Measurements from ENCODE around the gene NCOA7.
"Not testable (repeated sequence)": the region's sequence is repeated elsewhere in the genome, so short reads cannot be mapped to it uniquely, and the experiment has no call there.

NCOA7 gene

DNA sequence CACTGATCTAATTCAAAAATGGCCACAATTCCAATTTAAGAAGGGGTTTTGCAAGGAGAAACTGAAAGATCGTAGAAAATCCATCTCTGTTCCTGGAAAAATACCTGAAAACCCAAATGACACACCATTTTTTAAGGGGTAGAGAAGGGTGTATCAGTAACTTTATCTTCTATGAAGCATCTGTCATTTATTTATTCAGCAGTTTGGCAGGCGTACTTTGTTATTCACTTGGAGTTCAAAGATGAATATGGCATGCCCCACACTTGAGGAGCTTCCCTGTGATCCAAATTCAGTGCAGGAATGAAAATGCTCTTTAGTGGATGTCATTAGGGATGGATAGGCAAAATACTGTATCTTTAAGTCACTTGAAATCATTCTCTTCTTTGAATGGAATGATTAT, 173.1 kb downstream of the NCOA7 start:
- Mint-ChIP-seq H3K27ac (ENCODE audit: low read depth) (no peak overlapping the region), H3K27me3 (no peaks in the 10 kb centered on the region), H3K4me3 (no peak overlapping the region), H3K36me3 (ENCODE audit: insufficient read depth) (peaks cover 22% of the 10 kb centered on the region), H3K9me3 (no peaks in the 10 kb centered on the region), H3K4me1 (peaks cover 20% of the 10 kb centered on the region)
- DNase-seq (ENCODE audit: low spot score in 2 of 2) (no peak), ATAC-seq (replicated peaks; ENCODE audit: extremely low read depth, poor library complexity, severe bottlenecking) (no peak)

DNA sequence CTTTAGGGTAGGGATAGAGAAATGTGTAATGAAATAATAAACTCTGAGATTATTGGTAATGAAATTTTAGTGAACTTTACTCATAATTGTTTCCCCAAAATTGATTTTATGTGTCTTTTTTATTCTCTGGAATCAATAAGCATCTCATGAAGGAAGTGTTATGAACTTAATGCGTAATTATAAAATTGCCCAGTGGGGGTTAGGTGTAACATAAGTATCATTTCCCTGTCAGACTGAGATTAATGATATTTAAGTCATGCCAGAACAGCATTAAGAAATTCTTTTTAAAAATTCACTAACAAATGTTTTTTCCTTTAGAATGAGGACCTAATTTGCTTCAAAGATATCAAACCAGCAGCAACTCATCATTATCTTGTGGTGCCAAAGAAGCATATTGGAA, 175.8 kb downstream of the NCOA7 start:
- DNase-seq (ENCODE audit: low spot score in 2 of 2) (no peak), ATAC-seq (replicated peaks; ENCODE audit: extremely low read depth, poor library complexity, severe bottlenecking) (no peak)
- Mint-ChIP-seq H3K36me3 (ENCODE audit: insufficient read depth) (peaks cover 19% of the 10 kb centered on the region), H3K27me3 (no peaks in the 10 kb centered on the region), H3K4me1 (peaks cover 31% of the 10 kb centered on the region), H3K9me3 (no peaks in the 10 kb centered on the region), H3K27ac (ENCODE audit: low read depth) (peak overlapping the region; percentile 16), H3K4me3 (no peak overlapping the region)

DNA sequence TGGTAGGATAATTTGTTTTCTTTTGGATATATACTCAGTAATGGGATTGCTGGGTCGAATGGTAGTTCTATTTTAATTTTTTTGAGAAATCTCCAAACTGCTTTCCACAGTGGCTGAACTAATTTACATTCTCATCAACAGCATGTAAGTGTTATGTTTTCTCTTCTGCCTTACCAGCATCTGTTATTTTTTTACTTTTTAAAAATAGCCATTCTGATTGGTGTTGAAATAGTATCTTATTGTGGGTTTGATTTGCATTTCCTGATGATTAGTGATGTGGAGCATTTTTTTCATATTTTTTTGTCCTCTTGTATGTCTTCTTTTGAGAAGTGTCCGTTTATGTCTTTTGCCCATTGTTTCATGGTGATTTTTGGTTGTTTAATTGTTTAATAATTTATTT, 177.7 kb downstream of the NCOA7 start:
- no peak for DNase-seq (ENCODE audit: low spot score in 2 of 2)
- Mint-ChIP-seq H3K4me3 (no peak overlapping the region), H3K4me1 (peaks cover 24% of the 10 kb centered on the region), H3K36me3 (ENCODE audit: insufficient read depth) (peaks cover 24% of the 10 kb centered on the region), H3K9me3 (no peaks in the 10 kb centered on the region), H3K27ac (ENCODE audit: low read depth) (peak overlapping the region; percentile 45), H3K27me3 (no peaks in the 10 kb centered on the region)
- ATAC-seq (replicated peaks; ENCODE audit: extremely low read depth, poor library complexity, severe bottlenecking) = no peak

DNA sequence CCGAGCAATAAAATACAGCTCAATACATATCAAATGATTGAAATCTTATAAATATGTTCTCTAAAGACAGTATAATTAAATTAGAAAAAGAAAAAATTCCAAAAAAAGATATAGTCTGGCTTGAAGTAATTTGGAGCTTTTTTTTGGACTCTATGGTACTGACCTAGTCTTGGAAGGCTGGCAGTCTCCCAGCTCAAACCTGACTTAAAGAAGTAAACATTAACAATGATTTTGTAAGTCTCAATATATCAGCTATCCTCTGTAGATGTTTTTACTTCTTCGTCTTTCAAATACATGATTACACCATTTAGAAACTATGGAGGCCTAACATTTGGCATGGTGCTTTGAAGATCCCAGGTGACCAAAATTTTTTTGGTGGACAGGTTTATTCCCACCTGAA, 180.0 kb downstream of the NCOA7 start:
- Mint-ChIP-seq H3K4me3 (no peak overlapping the region), H3K4me1 (peaks cover 24% of the 10 kb centered on the region), H3K9me3 (no peaks in the 10 kb centered on the region), H3K27me3 (no peaks in the 10 kb centered on the region), H3K27ac (ENCODE audit: low read depth) (no peak overlapping the region), H3K36me3 (ENCODE audit: insufficient read depth) (peaks cover 21% of the 10 kb centered on the region)
- no peak for ATAC-seq (replicated peaks; ENCODE audit: extremely low read depth, poor library complexity, severe bottlenecking)
- DNase-seq (ENCODE audit: low spot score in 2 of 2) = no peak

DNA sequence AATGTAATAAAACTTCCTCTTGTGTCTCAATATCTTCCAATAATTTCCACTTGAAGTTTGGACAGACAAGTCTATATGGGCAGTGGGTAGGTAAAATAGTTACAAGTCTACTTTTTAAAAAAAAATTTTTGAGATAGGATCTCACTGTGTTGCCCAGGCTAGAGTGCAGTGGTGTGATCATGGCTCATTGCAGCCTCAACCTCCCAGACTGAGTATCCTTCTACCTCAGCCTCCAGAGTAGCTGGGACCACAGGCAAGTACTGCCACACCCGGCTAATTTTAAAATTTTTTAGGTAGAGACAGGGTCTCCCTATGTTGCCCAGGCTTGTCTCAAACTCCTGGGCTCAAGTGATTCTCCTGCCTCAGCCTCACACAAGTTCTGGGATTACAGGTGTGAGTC, 181.7 kb downstream of the NCOA7 start:
- DNase-seq (ENCODE audit: low spot score in 2 of 2); H3K4me3 Mint-ChIP-seq; H3K27ac Mint-ChIP-seq (ENCODE audit: low read depth); H3K27me3 Mint-ChIP-seq; ATAC-seq (replicated peaks; ENCODE audit: extremely low read depth, poor library complexity, severe bottlenecking); H3K9me3 Mint-ChIP-seq: not testable (repeated sequence)
- Mint-ChIP-seq H3K36me3 (ENCODE audit: insufficient read depth) (peaks cover 21% of the 10 kb centered on the region), H3K4me1 (peaks cover 24% of the 10 kb centered on the region)

DNA sequence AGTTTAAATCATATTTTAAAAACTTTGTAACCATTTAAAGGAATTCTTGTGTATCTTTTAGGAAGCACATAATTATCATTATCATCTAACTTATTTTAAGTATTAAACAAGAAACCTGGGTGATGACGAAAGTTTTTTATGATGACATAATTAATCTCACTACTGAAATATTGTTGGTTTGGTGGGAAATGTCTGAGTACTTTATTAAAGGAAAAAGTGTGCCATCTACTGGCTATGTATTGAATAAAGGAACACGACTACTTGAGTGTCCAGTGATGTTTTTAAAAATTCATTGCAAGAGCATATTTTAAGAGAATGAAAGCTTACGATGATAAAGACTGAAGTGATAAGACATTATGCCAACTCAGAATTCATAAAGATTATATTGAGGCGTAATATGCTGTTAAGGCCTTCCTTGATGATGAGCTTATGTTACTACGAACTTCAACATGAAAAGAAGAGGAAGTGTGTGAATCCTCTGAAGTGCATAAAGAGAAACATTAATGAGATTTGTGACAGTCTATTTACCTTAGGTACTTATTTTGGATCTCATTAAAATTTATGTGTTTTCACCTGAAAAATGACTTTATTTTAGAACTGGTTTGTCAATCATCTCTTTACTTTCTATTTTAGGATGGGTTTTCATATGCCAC, 183.6 kb downstream of the NCOA7 start:
- no peaks in the 10 kb centered on the region for H3K9me3 Mint-ChIP-seq
- H3K4me3 Mint-ChIP-seq = no peak overlapping the region
- peaks cover 10% of the 10 kb centered on the region for H3K4me1 Mint-ChIP-seq
- H3K36me3 Mint-ChIP-seq (ENCODE audit: insufficient read depth) = peaks cover 15% of the 10 kb centered on the region
- H3K27me3 Mint-ChIP-seq = no peaks in the 10 kb centered on the region
- no peak for DNase-seq (ENCODE audit: low spot score in 2 of 2)
- no peak overlapping the region for H3K27ac Mint-ChIP-seq (ENCODE audit: low read depth)
- peak; percentile 49 for ATAC-seq (replicated peaks; ENCODE audit: extremely low read depth, poor library complexity, severe bottlenecking)

DNA sequence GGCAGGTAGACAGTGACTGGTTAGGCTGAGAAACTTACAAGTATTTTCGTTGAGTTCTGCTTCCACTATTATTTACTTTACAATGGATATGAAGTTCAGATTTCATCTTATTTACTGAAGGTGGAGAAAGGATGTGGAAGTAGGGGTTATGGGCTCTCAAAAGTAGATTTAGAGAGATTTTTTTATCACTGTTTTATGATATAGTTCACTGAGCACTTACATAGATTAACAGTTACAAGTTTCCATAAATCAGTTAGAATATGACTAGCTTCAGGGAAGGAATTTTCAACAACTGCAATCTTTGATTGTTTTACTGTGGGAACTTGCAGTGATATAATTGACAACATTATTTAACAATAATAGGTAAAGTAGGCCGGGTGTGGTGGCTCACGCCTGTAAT, 188.3 kb downstream of the NCOA7 start:
- H3K4me3 Mint-ChIP-seq = no peak overlapping the region
- H3K9me3 Mint-ChIP-seq = no peaks in the 10 kb centered on the region
- peaks cover 12% of the 10 kb centered on the region for H3K36me3 Mint-ChIP-seq (ENCODE audit: insufficient read depth)
- H3K27ac Mint-ChIP-seq (ENCODE audit: low read depth) = no peak overlapping the region
- DNase-seq (ENCODE audit: low spot score in 2 of 2) (no peak), ATAC-seq (replicated peaks; ENCODE audit: extremely low read depth, poor library complexity, severe bottlenecking) (no peak)
- H3K4me1 Mint-ChIP-seq = peaks cover 5% of the 10 kb centered on the region
- H3K27me3 Mint-ChIP-seq = no peaks in the 10 kb centered on the region
